HEK293 (cell line): ENCODE results near the gene APOBR.

Experiments
- CTCF ChIA-PET: fragments of 350-600 bp; formaldehyde crosslinking; extraction: SDS; loops from one replicate; lab custom pipeline; 2021; ENCODE audit warnings: antibody characterized with exemption; lab: Yijun Ruan, JAX
- POLR2A ChIA-PET: fragments of 300-600 bp; formaldehyde crosslinking; extraction: SDS; loops from one replicate; lab custom pipeline; 2020; ENCODE audit warnings: antibody characterized with exemption, inconsistent platforms; lab: Yijun Ruan, JAX
- H3K27ac ChIP-seq: fragments of 200-500 bp; sonication (Bioruptor generic); 2 replicates; pipeline ENCODE4 v1.5.1; 2014; ENCODE audit warnings: low read depth, low read length, control low read depth, inconsistent platforms; ENCODE audit errors: extremely low read depth
- H3K36me3 ChIP-seq, 2 experiments: fragments of 200-500 bp in 1 of 2; sonication (Bioruptor generic) in 1 of 2; 1 replicate in 1 of 2; 2 replicates in 1 of 2; pipeline ENCODE4 v1.5.1; 2014 to 2017; ENCODE audit warnings: inconsistent platforms in 2 of 2, low read length in 2 of 2; ENCODE audit not compliant: control insufficient read depth in 2 of 2, insufficient read depth in 1 of 2
- H3K4me1 ChIP-seq: fragments of 200-500 bp; sonication (Bioruptor generic); 2 replicates; pipeline ENCODE4 v1.5.1; 2014; ENCODE audit warnings: mild to moderate bottlenecking, low read length, inconsistent platforms; ENCODE audit not compliant: control insufficient read depth, insufficient read depth
- H3K4me3 ChIP-seq: 2 replicates; pipeline ENCODE4 v1.5.1; 2011; ENCODE audit warnings: low read depth, mild to moderate bottlenecking, control low read depth, low read length, moderate library complexity
- H3K9me3 ChIP-seq: fragments of 200-500 bp; sonication (Bioruptor generic); 2 replicates; pipeline ENCODE4 v1.5.1; 2014; ENCODE audit warnings: low read depth, low read length, inconsistent platforms; ENCODE audit not compliant: control insufficient read depth, insufficient read depth
- MEIS1 ChIP-seq: sonication (generic); formaldehyde crosslinking; IDR thresholded peaks from 2 replicates; pipeline ENCODE4 v1.8.1; 2022; ENCODE audit warnings: missing genetic modification reagents, mild to moderate bottlenecking, borderline replicate concordance
- MZF1 ChIP-seq: fragments of 450-650 bp; formaldehyde crosslinking; IDR thresholded peaks from 2 replicates; pipeline ENCODE4 v1.5.1; 2017; ENCODE audit warnings: missing biosample characterization, missing genetic modification characterization, borderline replicate concordance
- PRDM10 ChIP-seq: fragments of 450-650 bp; formaldehyde crosslinking; IDR thresholded peaks from 2 replicates; pipeline ENCODE4 v1.5.1; 2016; ENCODE audit warnings: missing biosample characterization, missing genetic modification characterization
- RBAK ChIP-seq: fragments of 450-650 bp; formaldehyde crosslinking; IDR thresholded peaks from 2 replicates; pipeline ENCODE4 v1.5.1; 2016; ENCODE audit warnings: missing biosample characterization, missing genetic modification characterization
- ZBTB10 ChIP-seq: fragments of 450-650 bp; formaldehyde crosslinking; IDR thresholded peaks from 2 replicates; pipeline ENCODE4 v1.5.1; 2016; ENCODE audit warnings: missing biosample characterization, missing genetic modification characterization
- ZBTB26 ChIP-seq: fragments of 450-650 bp; formaldehyde crosslinking; optimal IDR thresholded peaks from 2 replicates; pipeline ENCODE3; 2016; ENCODE audit warnings: missing biosample characterization, mild to moderate bottlenecking, missing genetic modification characterization
- ZNF132 ChIP-seq: fragments of 450-650 bp; formaldehyde crosslinking; IDR thresholded peaks from 2 replicates; pipeline ENCODE4 v1.5.1; 2017; ENCODE audit warnings: missing biosample characterization, missing genetic modification characterization, borderline replicate concordance
- ZNF398 ChIP-seq: fragments of 450-650 bp; formaldehyde crosslinking; IDR thresholded peaks from 2 replicates; pipeline ENCODE4 v1.5.1; 2017; ENCODE audit warnings: missing biosample characterization, missing genetic modification characterization
- ZNF513 ChIP-seq: fragments of 450-650 bp; IDR thresholded peaks from 2 replicates; pipeline ENCODE4 v1.5.1; 2018; ENCODE audit warnings: missing biosample characterization, missing genetic modification characterization
- ZNF521 ChIP-seq: fragments of 450-650 bp; formaldehyde crosslinking; IDR thresholded peaks from 2 replicates; pipeline ENCODE4 v1.5.1; 2017; ENCODE audit warnings: missing biosample characterization, mild to moderate bottlenecking, missing genetic modification characterization
- ZNF555 ChIP-seq: fragments of 450-650 bp; formaldehyde crosslinking; conservative IDR thresholded peaks from 2 replicates; pipeline ENCODE4 v1.5.1; 2017; ENCODE audit warnings: missing biosample characterization, mild to moderate bottlenecking, missing genetic modification characterization, inconsistent platforms
- ZNF585B ChIP-seq: fragments of 450-650 bp; formaldehyde crosslinking; IDR thresholded peaks from 2 replicates; pipeline ENCODE4 v1.5.1; 2016; ENCODE audit warnings: missing biosample characterization, missing genetic modification characterization
- ZNF596 ChIP-seq: fragments of 450-650 bp; IDR thresholded peaks from 2 replicates; pipeline ENCODE4 v1.5.0; 2018; ENCODE audit warnings: missing biosample characterization, mild to moderate bottlenecking, missing genetic modification characterization, moderate library complexity
- ZNF629 ChIP-seq: fragments of 450-650 bp; formaldehyde crosslinking; IDR thresholded peaks from 2 replicates; pipeline ENCODE4 v1.5.1; 2017; ENCODE audit warnings: missing biosample characterization, missing genetic modification characterization
- ZNF645 ChIP-seq: fragments of 450-650 bp; formaldehyde crosslinking; IDR thresholded peaks from 2 replicates; pipeline ENCODE4; 2016; ENCODE audit warnings: missing biosample characterization, missing genetic modification characterization

Gene APOBR

GRCh38 chr16:28514246-28514645, 19.8 kb downstream of the APOBR start (continued):
- TF ChIP-seq PRDM10 (tag by site-specific recombination) (no peak), ZNF513 (no peak)
- TF ChIP-seq, all 188 proteins: peak for 0

GRCh38 chr16:28520672-28521071, 26.2 kb downstream of the APOBR start:
- CTCF ChIA-PET, result no interaction called here
- Histone ChIP-seq H3K27ac (no peak overlapping the region), H3K4me3 (no peak overlapping the region), H3K4me1 (no peaks in the 10 kb centered on the region), H3K36me3 (no peaks in the 10 kb centered on the region), H3K9me3 (no peaks in the 10 kb centered on the region)
- POLR2A ChIA-PET, result no interaction called here
- TF ChIP-seq ZNF645 (no peak), ZBTB10 (no peak), ZNF596 (tag by site-specific recombination) (no peak), ZNF398 (tag by site-specific recombination) (no peak), RBAK (no peak), ZBTB26 (no peak), ZNF629 (tag by site-specific recombination) (no peak)

GRCh38 chr16:28521436-28521835, 27.0 kb downstream of the APOBR start:
- CTCF ChIA-PET, result no interaction called here

More at GRCh38 chr16:28521436-28521835, 27.0 kb downstream of the APOBR start:
- no peak overlapping the region for H3K27ac ChIP-seq
- no peak overlapping the region for H3K4me3 ChIP-seq
- TF ChIP-seq ZNF585B (no peak), MEIS1 (CRISPR knock-in tag) (no peak), ZNF132 (tag by site-specific recombination) (no peak), ZNF521 (tag by site-specific recombination) (no peak), MZF1 (tag by site-specific recombination) (no peak), ZNF555 (tag by site-specific recombination) (no peak)
- no peaks in the 10 kb centered on the region for H3K4me1 ChIP-seq
- no peaks in the 10 kb centered on the region for H3K9me3 ChIP-seq
- no peaks in the 10 kb centered on the region for H3K36me3 ChIP-seq
- POLR2A ChIA-PET, result no interaction called here
